NCI-H748 (cell line): ENCODE results near the gene LSS.

ENCODE experiments used
- DNase-seq: peaks from one replicate; lab custom pipeline; 2025; ENCODE audit not compliant: unreplicated experiment; lab: John Stamatoyannopoulos, UW

LSS gene

GRCh38 chr21:46154955-46155513, 73.5 kb downstream of the LSS start:
- no peak for DNase-seq

- no peak for DNase-seq
Measured at GRCh38 chr21:46154155-46154954, 74.2 kb downstream of the LSS start.

DNA sequence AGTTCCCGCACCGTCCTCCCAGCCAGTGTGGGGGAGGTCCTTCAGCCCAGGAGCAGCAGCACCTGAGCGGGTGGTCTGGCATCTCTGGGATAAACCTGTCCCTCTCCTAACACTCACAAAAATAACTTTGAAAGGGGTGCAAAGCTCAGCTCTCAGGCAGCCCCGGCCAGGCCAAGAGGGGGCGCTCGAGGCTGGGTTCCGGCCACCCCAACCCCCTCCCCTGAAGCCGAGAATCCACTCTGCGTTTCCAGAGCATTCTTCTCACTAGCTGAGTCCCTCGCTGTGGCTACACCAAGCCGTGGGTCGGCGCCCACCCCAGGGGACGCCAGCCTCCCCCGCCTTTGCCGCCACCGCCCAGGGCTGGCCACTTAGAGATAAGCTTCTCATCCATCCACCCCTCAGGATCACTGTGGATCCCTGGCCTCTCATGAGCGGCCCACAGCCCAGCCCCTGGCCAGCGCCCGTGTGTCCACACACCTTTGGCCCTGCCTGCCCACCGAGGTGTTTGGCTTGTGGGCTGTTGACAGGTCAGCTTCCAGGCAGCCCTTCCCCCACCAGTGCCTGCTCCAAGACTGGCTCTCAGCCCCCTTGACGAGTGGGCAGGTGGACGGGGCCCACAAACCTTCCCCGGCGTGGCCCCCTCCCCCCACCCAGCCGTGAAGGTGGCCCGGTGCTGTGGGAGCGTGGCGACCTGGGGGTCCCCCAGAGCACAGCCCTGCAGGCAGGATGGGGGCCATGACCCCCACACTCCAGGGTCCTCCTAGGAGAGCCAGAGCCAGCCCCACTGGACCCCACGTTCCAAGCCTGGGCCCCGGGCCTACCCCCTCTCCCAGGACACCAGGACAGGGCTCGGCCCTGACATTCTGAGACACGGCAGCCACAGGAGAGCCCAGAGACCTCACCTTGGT, 75.1 kb downstream of the LSS start:
- peak; percentile 45 for DNase-seq

DNA sequence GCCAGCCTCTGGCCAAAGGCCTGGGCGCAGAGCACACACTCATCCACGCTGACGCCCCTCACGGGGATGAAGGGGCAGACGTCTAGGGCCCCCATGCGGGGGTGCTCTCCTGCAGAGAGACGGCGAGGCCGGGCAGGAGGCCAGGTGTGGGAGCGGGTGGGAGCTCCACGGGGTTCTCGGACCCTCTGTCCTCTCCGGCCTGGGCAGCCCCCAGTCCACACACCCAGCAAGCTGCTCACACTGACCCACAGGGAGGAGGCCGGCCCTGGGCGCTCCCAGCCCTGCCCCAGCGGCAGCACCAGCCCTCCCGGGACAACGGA, 75.7 kb downstream of the LSS start:
- DNase-seq = no peak

DNA sequence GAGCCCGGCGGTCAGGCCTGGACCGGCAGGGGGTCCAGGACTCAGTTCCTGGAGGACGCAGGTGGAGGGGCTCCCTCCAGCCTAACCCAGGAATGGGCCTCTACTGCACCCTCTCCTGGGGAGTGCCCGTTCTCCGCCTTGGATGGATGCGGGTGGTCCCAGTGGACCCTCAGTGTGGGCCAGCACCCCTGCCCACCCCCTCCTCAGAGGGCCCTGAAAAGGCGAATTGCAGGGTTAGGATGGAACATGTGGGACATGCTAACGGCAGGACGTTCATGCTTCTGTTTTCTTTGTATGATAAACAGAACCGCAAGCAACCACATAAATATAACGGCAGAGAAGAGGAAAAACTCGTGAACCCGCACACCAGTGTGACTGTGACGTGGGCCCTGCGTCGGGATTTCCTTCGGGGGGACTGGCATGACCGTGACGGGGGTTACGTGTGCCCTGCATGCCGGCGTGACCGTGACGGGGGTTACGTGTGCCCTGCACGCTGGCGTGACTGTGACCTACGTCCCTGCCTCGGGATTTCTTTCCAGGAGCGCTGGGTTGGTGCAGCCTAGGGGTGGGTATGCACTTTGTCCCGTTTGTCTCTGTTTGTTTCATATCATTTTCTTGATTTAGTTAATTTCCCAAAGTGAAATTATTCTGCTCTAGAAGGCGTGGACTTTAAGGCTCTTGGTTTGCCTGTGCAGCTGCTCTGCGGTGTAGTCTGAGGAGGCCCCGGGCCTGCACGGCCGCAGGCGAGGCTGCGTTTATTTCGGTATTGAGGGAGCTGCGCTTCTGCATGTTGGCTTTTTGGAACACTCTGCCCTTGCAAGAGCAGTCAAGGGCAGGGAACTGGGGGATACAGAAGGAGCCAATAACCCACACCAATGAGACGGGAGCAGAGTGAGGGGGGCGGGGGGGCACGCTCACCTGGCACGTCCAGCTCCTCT, 76.3 kb downstream of the LSS start:
- DNase-seq = no peak

- no peak for DNase-seq
Measured at GRCh38 chr21:46151261-46151988, 77.1 kb downstream of the LSS start.

DNA sequence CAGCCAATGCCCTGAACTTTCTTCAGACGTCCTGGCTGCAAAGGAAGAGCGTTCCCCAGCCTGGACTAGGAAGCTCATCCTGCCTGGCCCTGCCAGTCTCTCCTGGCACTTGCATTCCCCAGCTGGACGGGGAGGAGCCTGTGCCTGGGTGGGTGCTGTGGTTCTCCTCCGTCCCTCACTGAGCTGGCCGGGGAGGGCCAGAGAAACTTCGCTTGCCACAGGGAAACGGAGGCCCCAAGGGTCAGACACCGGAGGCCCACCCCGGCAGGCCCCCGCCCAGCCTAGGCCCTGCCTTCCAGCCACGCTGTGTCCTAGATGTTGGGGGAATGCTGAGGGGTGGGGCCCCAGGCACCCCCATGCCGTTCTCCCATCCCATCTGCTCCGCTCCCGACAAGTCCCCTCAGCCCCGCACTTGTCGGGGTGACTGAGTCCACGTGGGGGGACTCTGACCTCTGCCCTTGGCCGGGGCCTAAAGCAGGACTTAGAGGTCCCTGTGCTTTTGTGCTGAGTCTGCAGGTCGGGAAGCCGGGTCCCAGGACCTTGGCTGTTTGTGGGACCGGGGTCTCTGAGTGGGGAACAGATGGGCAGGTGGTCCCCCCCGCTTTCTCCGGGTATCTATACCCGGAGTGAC, 78.0 kb downstream of the LSS start:
- DNase-seq = no peak

DNA sequence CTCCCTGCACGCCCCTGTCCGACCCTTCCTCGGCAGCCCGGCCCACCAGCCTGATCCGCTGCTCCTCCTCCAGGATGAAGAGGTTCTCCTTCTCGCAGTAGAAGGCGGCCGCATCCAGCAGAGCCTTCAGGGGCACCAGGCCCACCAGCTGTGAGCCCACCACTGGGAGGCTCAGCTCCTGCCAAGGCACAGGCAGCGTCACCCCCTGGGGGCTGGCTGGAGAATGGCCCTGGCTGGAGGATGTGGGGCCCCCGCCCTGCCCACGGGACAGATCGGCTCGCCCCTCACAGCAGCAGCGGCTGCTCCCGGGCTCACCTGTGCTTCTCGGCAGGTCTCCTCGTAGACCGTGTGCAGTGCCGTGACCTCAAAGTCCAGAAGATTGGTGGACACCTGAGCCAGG, 78.5 kb downstream of the LSS start:
- DNase-seq = no peak

DNA sequence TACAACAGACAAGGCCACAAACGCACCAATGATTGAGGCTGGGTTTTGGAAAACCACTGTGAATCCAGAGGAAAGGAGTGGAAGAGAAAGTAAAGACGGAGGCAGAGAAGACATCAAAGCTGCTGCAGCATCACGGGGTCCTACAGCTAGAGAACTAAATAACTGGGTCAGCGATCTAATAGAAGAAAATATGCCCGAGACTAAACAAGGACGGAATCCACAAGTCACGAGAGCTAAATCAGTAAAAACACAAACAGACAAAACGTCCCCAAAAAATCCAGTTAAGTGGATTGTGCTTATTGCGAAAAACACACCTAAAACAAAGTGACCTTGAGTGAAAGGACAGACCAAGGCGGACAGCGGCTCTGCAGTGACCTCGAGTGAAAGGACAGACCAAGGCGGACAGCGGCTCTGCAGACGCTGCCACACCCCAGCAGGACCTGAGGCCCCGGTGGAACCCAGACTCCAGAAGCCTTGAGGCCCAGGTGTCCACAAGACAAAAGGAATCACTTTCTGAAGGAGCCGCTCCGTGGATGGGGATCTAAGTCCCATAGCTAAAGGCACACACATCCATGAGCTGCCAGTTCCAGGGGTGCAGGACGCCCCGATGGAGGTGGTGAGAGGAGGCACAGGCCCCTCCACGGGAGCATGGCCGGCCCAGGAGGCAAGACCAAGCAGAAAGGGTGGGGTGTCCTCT, 79.2 kb downstream of the LSS start:
- no peak for DNase-seq

GRCh38 chr21:46148106-46148505, 80.5 kb downstream of the LSS start:
- DNase-seq = no peak

DNA sequence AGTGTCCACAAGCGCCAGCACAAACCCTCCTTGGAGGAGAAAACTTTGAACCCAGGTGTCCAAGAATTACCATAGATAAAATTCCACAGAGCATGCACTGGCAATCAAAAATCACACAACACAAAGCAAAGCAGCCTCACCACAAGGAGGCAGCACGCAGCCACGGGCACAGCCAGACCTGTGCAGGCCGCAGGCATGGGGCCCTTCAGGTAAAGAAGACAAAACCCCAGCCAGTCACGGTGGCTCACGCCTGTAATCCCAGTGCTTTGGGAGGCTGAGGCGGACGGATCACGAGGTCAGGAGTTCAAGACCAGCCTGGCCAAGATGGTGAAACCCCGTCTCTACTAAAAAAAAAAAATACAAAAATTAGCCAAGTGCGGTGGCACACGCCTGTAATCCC, 81.1 kb downstream of the LSS start:
- peak; percentile 48 for DNase-seq

DNA sequence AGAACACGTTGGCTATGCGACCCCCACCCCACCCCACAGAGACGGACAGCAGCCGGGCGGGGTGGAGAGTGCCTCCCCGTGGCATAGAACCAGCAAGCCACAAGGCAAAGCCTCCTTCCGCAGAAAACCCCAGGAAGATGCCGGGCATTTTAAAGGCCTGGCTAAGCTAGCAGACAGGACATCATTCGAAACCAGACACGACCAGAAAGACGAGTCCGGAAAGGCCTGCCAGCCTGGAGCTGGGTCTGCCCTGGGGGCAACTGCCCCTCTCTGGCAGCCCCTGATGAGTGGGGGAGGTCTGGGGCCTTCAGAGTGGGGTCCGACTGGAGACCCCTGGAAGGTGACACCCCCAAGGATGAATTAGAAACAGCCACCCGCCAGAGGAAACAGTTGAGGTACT, 81.7 kb downstream of the LSS start:
- DNase-seq = no peak

GRCh38 chr21:46145840-46146691, 82.5 kb downstream of the LSS start:
- DNase-seq = no peak

- no peak for DNase-seq
Measured at GRCh38 chr21:46145159-46145839, 83.3 kb downstream of the LSS start.

DNA sequence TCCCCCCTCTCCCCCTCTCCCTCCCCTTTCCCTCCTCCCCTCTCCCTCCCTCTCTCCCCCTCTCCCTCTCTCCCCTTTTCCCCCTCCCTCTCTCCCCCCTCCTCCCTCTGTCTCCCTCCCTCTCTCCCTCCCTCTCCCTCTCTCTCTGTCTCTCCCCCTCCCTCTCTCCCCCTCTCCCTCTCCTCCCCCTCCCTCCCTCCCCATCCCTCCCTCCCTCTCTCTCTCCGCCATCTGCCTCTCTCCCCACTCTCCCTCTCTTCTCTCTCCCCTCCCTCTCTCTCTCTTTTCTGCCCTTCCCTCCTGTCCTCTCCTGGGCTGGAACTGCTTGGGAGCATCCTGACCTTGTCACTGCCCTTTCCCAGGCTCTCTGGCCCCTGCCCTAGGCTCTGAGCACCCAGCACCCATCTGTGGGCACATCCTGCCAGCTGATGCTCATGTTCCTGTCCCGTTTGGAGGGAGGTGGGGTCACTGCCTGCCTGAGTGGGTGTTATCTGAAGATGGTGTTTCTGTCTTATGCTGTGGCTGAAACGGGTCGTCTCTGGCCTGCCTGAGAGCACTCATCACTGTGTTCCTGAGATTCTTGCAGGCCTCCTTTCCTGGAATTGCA, 84.0 kb downstream of the LSS start:
- no peak for DNase-seq

DNA sequence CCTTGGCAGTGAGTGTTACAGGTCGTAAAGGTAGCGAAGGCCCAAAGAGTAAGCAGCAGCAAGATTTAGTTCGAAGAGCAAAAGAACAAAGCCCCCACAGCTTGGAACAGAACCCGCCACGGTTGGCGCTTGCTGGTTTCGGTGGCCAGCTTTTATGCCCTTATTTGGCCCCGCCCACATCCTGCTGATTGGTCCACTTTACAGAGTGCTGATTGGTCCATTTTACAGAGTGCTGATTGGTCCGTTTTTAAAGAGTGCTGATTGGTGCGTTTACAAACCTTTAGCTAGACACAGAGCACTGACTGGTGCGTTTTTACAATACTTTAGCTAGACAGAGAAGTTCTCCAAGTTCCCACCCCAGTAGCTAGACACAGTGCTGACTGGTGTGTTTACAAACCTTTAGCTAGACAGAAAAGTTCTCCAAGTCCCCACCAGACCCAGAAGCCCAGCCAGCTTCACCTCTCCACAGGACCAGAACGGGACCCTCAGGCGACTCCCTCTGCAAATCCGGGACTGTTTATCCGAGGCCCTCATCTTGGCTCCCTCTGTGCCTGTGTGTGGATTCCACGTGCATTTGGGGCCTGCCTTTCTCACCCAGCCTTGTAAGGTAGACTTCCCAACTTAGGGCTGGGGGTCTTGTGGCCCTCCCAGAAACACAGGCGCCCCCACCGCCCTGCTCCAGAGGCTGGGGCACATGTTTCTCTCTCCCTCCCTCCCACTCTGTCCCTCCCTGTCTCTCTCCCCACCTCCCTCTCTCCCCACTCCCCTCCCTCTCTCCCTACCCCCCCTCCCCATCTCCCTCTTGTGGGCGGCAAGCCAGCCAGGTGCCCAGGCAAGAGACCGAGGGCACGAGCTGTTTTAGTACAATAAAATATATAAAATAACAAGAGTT, 85.7 kb downstream of the LSS start:
- no peak for DNase-seq
